Measurements from ENCODE around the gene SP100.

SP100 gene

GRCh38 chr2:230564805-230565779, 149.1 kb downstream of the SP100 start:
- no peak for DNase-seq

- DNase-seq: no peak
These were observed 153.3 kb downstream of the SP100 start for GRCh38 chr2:230569298-230569697.

GRCh38 chr2:230570987-230571386, 155.0 kb downstream of the SP100 start:
- DNase-seq: no peak

GRCh38 chr2:230575642-230576324, 159.8 kb downstream of the SP100 start:
- peak; percentile 23 for DNase-seq

GRCh38 chr2:230577114-230577513, 161.1 kb downstream of the SP100 start:
- no peak for DNase-seq

- DNase-seq: no peak
These were observed 162.1 kb downstream of the SP100 start for GRCh38 chr2:230578106-230578505.

- DNase-seq: no peak
These were observed 166.9 kb downstream of the SP100 start for GRCh38 chr2:230582851-230583283.

GRCh38 chr2:230583581-230583980, 167.6 kb downstream of the SP100 start:
- no peak for DNase-seq

- no peak for DNase-seq
These were observed 170.5 kb downstream of the SP100 start for GRCh38 chr2:230586328-230586982.

GRCh38 chr2:230589025-230589424, 173.0 kb downstream of the SP100 start:
- no peak for DNase-seq

- DNase-seq: peak; percentile 32
These were observed 173.6 kb downstream of the SP100 start for GRCh38 chr2:230589497-230590015.

GRCh38 chr2:230590333-230590732, 174.3 kb downstream of the SP100 start:
- DNase-seq: no peak

GRCh38 chr2:230591850-230592249, 175.8 kb downstream of the SP100 start:
- no peak for DNase-seq

GRCh38 chr2:230592775-230593174, 176.8 kb downstream of the SP100 start:
- DNase-seq: no peak

Data from stimulated activated CD4-positive, alpha-beta T cell treated with anti-CD3 and anti-CD28 coated beads, Interleukin-4, amount 100 ng/mL, for 1 hour (primary cell).